Measurements from ENCODE around the gene DCDC1.

DNA sequence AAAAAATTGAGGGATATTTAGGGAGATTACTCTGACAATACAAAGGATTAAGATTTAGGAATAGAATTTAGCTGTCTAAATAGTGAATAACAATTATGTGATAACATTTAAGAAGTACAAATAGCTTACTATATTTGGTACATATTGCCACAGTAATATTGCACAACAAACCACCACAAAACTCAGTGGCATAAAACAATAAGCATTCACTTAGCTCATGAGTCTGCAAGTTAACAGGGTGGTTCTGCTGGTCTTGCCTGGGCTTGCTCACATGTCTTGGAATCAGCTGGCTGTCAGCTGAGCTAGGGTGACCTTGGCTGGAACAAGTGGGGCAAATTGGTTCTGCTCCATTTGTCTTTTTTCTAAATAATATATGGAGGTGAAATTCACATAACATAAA, 115.1 kb downstream of the DCDC1 start:
- TF ChIP-seq, protein P1, sequence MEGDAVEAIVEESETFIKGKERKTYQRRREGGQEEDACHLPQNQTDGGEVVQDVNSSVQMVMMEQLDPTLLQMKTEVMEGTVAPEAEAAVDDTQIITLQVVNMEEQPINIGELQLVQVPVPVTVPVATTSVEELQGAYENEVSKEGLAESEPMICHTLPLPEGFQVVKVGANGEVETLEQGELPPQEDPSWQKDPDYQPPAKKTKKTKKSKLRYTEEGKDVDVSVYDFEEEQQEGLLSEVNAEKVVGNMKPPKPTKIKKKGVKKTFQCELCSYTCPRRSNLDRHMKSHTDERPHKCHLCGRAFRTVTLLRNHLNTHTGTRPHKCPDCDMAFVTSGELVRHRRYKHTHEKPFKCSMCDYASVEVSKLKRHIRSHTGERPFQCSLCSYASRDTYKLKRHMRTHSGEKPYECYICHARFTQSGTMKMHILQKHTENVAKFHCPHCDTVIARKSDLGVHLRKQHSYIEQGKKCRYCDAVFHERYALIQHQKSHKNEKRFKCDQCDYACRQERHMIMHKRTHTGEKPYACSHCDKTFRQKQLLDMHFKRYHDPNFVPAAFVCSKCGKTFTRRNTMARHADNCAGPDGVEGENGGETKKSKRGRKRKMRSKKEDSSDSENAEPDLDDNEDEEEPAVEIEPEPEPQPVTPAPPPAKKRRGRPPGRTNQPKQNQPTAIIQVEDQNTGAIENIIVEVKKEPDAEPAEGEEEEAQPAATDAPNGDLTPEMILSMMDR (IDR thresholded peaks at IDR 0.05): no peak
- no peak for TF ChIP-seq POLR2A (IDR thresholded peaks at IDR 0.05)

Data from suprapubic skin (tissue), 3 donors.